ENCODE measurements around the gene TNNI3K.

The TNNI3K gene

DNA sequence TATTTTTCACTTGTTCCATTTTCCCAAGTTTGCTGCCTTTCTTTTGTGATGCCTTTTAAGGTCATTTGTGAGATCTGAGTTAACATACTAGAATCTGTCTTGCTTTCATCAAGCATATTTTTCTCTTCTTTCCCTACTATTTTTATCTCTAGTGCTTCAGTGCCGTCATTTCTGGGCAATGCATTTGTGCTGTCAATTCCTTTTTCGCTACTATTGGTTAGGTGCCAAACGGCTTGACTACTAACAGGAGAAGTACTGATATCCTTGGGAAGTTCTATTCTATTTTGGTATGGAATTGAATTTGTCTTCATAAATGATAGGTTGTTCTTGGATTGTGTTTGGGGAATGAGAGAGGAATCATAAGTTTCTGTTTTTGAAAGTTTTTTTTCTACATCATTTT, 235.1 kb downstream of the TNNI3K start:
- Histone ChIP-seq H3K27ac (ENCODE audit: low read depth, low read length) (no peak overlapping the region), H3K27me3 (ENCODE audit: control insufficient read depth, low read length) (no peaks in the 10 kb centered on the region), H3K36me3 (ENCODE audit: control insufficient read depth, low read length) (no peaks in the 10 kb centered on the region), H3K4me3 (ENCODE audit: low read length) (no peak overlapping the region), H3F3A (ENCODE audit: control insufficient read depth, insufficient read depth) (no peaks in the 10 kb centered on the region), H3K4me2 (ENCODE audit: low read length) (no peak overlapping the region), H4K20me1 (ENCODE audit: control insufficient read depth, insufficient read depth, low read depth, low read length) (no peaks in the 10 kb centered on the region), H3K4me1 (ENCODE audit: control insufficient read depth, low read length) (no peaks in the 10 kb centered on the region), H3K9me3 (ENCODE audit: control insufficient read depth, insufficient read depth, low read length) (no peaks in the 10 kb centered on the region), H3K9me2 (replicated peaks; ENCODE audit: control insufficient read depth, low read length) (no peaks in the 10 kb centered on the region), H3K79me2 (ENCODE audit: control insufficient read depth, low read length) (no peaks in the 10 kb centered on the region)
- no peak for TF ChIP-seq EZH2phosphoT487 (IDR thresholded peaks at IDR 0.05; ENCODE audit: borderline replicate concordance, low read length)
- TF ChIP-seq, protein P1, sequence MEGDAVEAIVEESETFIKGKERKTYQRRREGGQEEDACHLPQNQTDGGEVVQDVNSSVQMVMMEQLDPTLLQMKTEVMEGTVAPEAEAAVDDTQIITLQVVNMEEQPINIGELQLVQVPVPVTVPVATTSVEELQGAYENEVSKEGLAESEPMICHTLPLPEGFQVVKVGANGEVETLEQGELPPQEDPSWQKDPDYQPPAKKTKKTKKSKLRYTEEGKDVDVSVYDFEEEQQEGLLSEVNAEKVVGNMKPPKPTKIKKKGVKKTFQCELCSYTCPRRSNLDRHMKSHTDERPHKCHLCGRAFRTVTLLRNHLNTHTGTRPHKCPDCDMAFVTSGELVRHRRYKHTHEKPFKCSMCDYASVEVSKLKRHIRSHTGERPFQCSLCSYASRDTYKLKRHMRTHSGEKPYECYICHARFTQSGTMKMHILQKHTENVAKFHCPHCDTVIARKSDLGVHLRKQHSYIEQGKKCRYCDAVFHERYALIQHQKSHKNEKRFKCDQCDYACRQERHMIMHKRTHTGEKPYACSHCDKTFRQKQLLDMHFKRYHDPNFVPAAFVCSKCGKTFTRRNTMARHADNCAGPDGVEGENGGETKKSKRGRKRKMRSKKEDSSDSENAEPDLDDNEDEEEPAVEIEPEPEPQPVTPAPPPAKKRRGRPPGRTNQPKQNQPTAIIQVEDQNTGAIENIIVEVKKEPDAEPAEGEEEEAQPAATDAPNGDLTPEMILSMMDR (IDR thresholded peaks at IDR 0.05; ENCODE audit: low read depth, low read length, poor library complexity, severe bottlenecking) = no peak

DNA sequence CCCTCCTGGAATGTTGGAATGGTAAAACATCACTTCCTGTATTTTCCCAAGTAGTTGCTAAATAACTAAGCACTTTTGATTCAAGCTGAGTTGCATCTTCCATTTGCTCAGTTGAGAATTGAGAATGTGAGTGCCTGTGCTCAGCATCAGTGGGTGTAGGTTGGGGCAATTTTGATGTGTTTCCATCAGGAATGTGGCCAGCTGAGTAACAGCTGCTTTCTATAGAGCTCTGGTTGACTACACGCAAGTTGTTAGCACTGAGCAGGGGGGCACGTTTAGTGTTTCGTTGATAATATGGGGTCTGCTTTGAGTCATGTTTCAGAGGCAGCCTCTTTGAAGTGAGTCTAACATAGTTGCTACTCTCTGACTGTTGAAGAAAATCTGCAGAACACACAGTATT, 235.7 kb downstream of the TNNI3K start:
- TF ChIP-seq, protein P1 (IDR thresholded peaks at IDR 0.05; ENCODE audit: low read depth, low read length, poor library complexity, severe bottlenecking) = no peak
- TF ChIP-seq EZH2phosphoT487 (IDR thresholded peaks at IDR 0.05; ENCODE audit: borderline replicate concordance, low read length) = no peak
- Histone ChIP-seq H3K4me2 (ENCODE audit: low read length) (no peak overlapping the region), H3K27me3 (ENCODE audit: control insufficient read depth, low read length) (no peaks in the 10 kb centered on the region), H3K27ac (ENCODE audit: low read depth, low read length) (no peak overlapping the region), H3K9me2 (replicated peaks; ENCODE audit: control insufficient read depth, low read length) (no peaks in the 10 kb centered on the region), H3K36me3 (ENCODE audit: control insufficient read depth, low read length) (no peaks in the 10 kb centered on the region), H4K20me1 (ENCODE audit: control insufficient read depth, insufficient read depth, low read depth, low read length) (no peaks in the 10 kb centered on the region), H3K4me1 (ENCODE audit: control insufficient read depth, low read length) (no peaks in the 10 kb centered on the region), H3K9me3 (ENCODE audit: control insufficient read depth, insufficient read depth, low read length) (no peaks in the 10 kb centered on the region), H3K4me3 (ENCODE audit: low read length) (no peak overlapping the region), H3K79me2 (ENCODE audit: control insufficient read depth, low read length) (no peaks in the 10 kb centered on the region), H3F3A (ENCODE audit: control insufficient read depth, insufficient read depth) (no peaks in the 10 kb centered on the region)

DNA sequence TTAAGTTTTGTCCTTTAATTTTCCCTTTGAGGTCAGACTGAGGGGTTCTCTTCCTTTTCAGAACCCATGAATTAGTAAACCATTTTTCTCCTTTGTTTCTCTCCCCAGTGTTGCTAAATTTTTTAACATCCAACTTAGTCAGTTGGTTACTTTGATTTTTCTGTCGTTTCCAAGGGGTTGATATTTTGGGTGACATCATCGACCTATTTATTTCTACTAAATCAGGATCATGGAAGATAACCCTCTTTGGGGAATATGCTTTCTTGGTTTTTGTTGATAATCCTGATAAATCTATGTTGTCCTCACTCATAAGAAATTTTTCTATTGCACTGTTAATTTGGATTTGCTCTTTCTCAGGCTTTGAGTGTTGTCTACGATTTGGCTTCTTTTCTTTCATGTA, 236.3 kb downstream of the TNNI3K start:
- no peak overlapping the region for H3K27ac ChIP-seq (ENCODE audit: low read depth, low read length)
- no peaks in the 10 kb centered on the region for H3K36me3 ChIP-seq (ENCODE audit: control insufficient read depth, low read length)
- H3K4me3 ChIP-seq (ENCODE audit: low read length) = no peak overlapping the region
- TF ChIP-seq, protein P1 (IDR thresholded peaks at IDR 0.05; ENCODE audit: low read depth, low read length, poor library complexity, severe bottlenecking) = no peak
- TF ChIP-seq EZH2phosphoT487 (IDR thresholded peaks at IDR 0.05; ENCODE audit: borderline replicate concordance, low read length) = no peak
- H3K4me1 ChIP-seq (ENCODE audit: control insufficient read depth, low read length) = no peaks in the 10 kb centered on the region
- no peaks in the 10 kb centered on the region for H3K9me3 ChIP-seq (ENCODE audit: control insufficient read depth, insufficient read depth, low read length)
- H3F3A ChIP-seq (ENCODE audit: control insufficient read depth, insufficient read depth) = no peaks in the 10 kb centered on the region
- no peaks in the 10 kb centered on the region for H3K79me2 ChIP-seq (ENCODE audit: control insufficient read depth, low read length)
- no peaks in the 10 kb centered on the region for H3K27me3 ChIP-seq (ENCODE audit: control insufficient read depth, low read length)
- no peak overlapping the region for H3K4me2 ChIP-seq (ENCODE audit: low read length)
- no peaks in the 10 kb centered on the region for H3K9me2 ChIP-seq (replicated peaks; ENCODE audit: control insufficient read depth, low read length)
- H4K20me1 ChIP-seq (ENCODE audit: control insufficient read depth, insufficient read depth, low read depth, low read length) = no peaks in the 10 kb centered on the region

DNA sequence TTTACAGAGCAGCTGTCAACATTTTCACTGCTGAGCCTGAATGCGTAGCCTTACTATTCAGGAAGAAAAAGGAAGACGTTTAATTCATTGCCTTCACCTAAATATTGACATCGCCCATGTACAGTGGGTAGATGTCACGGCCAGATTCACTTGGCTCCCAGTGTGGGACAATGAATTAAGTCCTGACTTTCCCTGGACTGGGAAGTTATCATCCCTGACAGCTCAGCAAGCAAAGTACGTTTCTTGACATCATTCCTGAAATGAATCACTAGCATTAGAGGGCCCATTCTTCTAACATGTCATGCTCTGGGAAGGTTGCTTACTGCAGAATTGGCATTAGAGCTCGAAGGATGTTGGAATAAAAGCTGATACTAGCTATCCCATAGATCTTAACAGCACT, 239.4 kb downstream of the TNNI3K start:
- Histone ChIP-seq H3K36me3 (ENCODE audit: control insufficient read depth, low read length) (no peaks in the 10 kb centered on the region), H3K9me2 (replicated peaks; ENCODE audit: control insufficient read depth, low read length) (no peaks in the 10 kb centered on the region), H3K9me3 (ENCODE audit: control insufficient read depth, insufficient read depth, low read length) (no peaks in the 10 kb centered on the region), H3K4me3 (ENCODE audit: low read length) (no peak overlapping the region), H3K27me3 (ENCODE audit: control insufficient read depth, low read length) (no peaks in the 10 kb centered on the region), H3K79me2 (ENCODE audit: control insufficient read depth, low read length) (no peaks in the 10 kb centered on the region), H3K4me2 (ENCODE audit: low read length) (no peak overlapping the region), H3K27ac (ENCODE audit: low read depth, low read length) (no peak overlapping the region), H3F3A (ENCODE audit: control insufficient read depth, insufficient read depth) (no peaks in the 10 kb centered on the region), H3K4me1 (ENCODE audit: control insufficient read depth, low read length) (no peaks in the 10 kb centered on the region), H4K20me1 (ENCODE audit: control insufficient read depth, insufficient read depth, low read depth, low read length) (no peaks in the 10 kb centered on the region)
- TF ChIP-seq, protein P1 (IDR thresholded peaks at IDR 0.05; ENCODE audit: low read depth, low read length, poor library complexity, severe bottlenecking) = no peak
- no peak for TF ChIP-seq EZH2phosphoT487 (IDR thresholded peaks at IDR 0.05; ENCODE audit: borderline replicate concordance, low read length)

All from DOHH2 (cell line).